ENCODE measurements around the gene MCRS1.

MCRS1 gene

GRCh38 chr12:49555631-49556390 is 12.1 kb downstream of the MCRS1 start:
- DNase-seq = no peak

- DNase-seq = no peak
Observed at GRCh38 chr12:49554266-49554665, 13.7 kb downstream of the MCRS1 start.

GRCh38 chr12:49553512-49554088 is 14.3 kb downstream of the MCRS1 start:
- no peak for DNase-seq

- DNase-seq = no peak
Observed at GRCh38 chr12:49552899-49553298, 15.0 kb downstream of the MCRS1 start.

DNA sequence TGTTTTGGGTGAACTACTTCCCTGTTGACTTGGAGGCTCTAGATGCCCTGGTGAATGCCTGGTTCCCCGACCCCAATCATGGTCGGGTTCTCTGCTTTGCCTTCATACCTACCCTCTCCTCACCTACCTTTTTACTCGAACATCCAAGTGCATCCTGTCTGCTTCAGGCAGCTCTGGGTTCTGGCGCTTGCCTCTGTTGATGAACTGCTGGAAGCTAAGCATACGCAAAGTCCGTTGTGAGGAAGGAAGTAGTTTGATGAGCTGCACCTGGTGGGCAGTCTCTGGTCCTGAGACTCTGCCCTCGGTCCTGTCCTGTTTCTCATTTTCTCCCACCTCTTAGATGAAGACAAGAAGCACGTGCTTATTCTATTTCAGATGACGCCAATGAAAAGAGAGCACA is 15.5 kb downstream of the MCRS1 start:
- DNase-seq = no peak

DNA sequence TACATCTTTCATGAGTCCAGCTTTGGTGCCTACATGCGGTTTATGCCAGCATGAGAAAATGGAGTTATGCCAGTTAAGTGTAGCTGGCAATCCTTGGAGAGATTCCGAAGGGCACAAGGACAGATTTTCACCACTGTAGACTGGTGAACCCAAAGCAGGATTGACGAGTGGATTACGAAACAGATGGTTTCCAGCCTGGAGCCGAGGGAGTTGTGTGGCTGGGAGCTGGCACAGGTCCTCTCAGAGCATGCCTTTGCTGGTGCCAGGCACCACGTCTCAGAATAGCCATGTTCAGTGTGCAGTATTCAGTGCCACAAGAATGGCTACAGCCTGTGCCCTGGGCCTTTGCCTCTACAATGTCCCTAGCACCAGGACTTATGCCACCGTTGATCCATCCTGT is 15.9 kb downstream of the MCRS1 start:
- no peak for DNase-seq

DNA sequence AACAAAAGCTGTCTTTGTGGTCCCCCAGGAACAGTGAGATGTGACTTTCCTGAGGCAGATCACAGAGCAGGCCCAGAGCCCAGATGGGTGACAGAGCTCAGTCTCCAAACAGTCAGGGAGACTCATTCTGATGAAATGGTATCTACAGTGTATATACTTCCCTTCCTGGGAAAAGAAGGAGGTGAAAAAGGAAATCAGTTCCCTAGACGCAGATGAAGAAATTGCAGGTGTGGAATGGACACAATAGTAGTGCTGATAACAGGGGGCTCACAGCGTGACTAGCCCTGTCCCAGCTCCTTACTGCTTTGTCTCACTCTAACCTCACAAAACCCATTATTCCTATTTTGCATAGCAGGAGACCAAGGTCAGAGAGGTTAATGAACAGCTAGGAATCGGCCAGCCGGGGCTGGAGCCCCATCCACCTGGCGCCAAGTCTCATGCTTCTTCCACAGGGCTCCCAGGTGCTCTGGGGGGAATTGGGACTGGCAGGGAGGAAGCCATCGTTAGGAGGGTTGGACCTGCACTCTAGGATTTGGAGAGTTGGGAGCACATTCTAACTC is 17.2 kb downstream of the MCRS1 start:
- no peak for DNase-seq

GRCh38 chr12:49549735-49550692 is 17.9 kb downstream of the MCRS1 start:
- DNase-seq = no peak

- DNase-seq = no peak
Observed at GRCh38 chr12:49548822-49549648, 18.9 kb downstream of the MCRS1 start.

GRCh38 chr12:49548481-49548821 is 19.5 kb downstream of the MCRS1 start:
- no peak for DNase-seq

DNA sequence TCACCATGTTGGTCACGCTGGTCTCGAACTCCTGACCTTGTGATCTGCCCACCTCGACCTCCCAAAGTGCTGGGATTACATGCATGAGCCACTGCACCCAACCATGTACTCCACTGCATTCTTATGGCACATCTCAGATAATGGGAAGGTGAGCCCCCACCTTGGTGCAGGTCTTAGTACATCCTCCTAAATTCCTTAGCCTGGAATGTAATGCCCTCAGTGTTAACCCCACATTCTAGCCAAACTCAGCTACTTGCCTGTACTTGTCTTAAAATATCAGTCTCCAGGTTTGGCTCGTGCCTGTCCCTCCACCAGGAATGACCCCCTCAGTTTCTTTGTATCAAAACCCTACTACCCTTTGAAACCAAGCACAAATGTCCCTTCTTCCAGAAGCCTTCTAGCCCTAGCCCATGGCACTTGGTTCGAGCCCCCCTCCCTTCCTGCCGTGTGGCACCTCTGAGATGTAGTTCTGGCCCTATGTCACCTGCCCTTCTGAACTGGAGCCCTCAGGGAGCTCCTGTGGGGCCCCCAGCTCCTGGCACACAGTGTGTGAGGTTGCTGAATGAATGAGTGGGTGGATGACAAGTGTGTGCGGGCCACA is 20.8 kb downstream of the MCRS1 start:
- no peak for DNase-seq

- DNase-seq = no peak
Observed at GRCh38 chr12:49546481-49546880, 21.5 kb downstream of the MCRS1 start.

DNA sequence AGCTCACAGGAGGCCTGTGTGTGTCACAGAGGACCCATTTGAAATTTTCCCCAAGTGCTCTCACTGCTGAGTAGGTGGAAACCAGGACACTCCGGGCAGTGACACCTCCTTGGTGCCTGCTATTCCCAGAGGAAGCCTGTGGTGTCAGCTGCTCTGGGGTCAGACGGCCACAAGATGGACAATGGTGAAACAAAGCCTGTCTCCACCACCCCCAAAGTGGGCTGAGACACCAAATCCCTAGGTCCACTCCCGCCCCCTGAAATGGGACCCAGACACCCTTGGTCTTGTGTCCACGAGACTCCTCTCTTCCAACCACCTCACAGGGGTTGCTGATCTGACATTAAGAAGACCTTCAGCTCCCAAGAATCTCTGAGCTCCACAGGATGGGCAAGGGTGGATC is 22.1 kb downstream of the MCRS1 start:
- DNase-seq = no peak

DNA sequence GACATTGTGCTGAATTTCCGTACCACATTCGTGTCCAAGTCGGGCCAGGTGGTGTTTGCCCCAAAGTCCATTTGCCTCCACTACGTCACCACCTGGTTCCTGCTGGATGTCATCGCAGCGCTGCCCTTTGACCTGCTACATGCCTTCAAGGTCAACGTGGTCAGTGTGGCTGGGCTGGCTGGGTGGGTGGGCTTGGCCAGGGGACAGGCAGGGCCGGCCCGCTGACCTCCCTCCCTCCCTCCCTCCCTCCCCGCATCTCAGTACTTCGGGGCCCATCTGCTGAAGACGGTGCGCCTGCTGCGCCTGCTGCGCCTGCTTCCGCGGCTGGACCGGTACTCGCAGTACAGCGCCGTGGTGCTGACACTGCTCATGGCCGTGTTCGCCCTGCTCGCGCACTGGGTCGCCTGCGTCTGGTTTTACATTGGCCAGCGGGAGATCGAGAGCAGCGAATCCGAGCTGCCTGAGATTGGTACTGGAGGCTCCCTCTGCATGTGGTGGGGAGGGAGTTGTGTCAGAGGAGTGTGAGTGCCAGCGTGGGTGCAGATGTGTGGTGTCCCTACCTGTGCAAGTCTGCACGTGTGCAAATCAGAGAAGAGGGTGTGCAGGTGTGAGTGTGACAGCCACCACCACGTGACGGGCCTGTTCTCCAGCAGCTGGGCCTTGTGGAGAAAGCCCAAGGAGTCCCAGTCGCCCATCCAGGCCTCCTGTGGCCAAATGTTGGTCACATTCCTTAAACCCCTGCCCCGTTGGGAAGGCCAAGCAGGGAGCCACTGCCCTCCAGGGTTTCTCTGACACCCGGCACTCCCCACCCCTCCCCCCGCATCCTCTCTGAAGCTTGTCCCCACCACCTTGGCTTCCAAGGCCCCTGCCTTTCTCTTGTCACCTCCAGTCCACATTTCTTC is 23.8 kb downstream of the MCRS1 start:
- DNase-seq = no peak

DNA sequence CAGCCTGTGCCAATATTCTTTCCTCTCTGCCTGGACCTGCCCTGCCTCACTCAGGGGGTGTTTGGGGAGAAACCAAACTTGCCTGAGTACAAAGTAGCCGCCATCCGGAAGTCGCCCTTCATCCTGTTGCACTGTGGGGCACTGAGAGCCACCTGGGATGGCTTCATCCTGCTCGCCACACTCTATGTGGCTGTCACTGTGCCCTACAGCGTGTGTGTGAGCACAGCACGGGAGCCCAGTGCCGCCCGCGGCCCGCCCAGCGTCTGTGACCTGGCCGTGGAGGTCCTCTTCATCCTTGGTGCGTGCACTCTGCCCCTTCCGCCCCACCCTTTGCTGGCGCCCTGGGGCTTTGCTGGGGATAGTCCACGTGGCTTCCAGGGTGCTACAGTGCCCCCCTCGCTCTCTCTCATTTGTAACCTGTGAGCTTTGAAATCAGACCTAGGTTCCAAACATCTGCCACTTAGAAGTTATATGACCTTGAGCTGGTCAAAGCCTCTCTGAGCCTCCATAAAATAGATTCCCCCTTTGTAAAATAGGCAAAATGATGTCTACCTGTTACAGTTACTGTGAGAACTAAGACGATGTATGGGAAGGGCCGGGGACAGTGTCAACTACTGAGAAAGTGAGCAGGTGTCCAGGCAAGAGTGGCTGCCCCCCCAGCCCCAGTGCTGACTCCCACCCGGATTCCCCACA is 24.6 kb downstream of the MCRS1 start:
- DNase-seq = no peak

- no peak for DNase-seq
Observed at GRCh38 chr12:49542592-49543160, 25.3 kb downstream of the MCRS1 start.

GRCh38 chr12:49541911-49542505 is 25.9 kb downstream of the MCRS1 start:
- no peak for DNase-seq

- no peak for DNase-seq
Observed at GRCh38 chr12:49541140-49541861, 26.6 kb downstream of the MCRS1 start.

Data from KG1 (cell line).